Muscle layer of colon (tissue), 2 donors: ENCODE measurements around the gene BCL2A1.
"Not testable (repeated sequence)": the region's sequence is repeated elsewhere in the genome, so short reads cannot be mapped to it uniquely, and the experiment has no call there.

Source experiments
- H3K27ac ChIP-seq: one replicate; pipeline ENCODE4 v1.7.0; 2013; ENCODE audit warnings: low read depth, mild to moderate bottlenecking, low read length, moderate library complexity
- H3K27me3 ChIP-seq, 2 donors: one replicate each; pipeline ENCODE4 v1.7.0; 2013; ENCODE audit warnings: low read length in 2 of 2, mild to moderate bottlenecking in 2 of 2; ENCODE audit not compliant: insufficient read depth in 2 of 2, control insufficient read depth in 1 of 2
- H3K36me3 ChIP-seq: one replicate; pipeline ENCODE4 v1.7.0; 2013; ENCODE audit warnings: mild to moderate bottlenecking, low read length; ENCODE audit not compliant: insufficient read depth
- H3K4me1 ChIP-seq: one replicate; pipeline ENCODE4 v1.7.0; 2013; ENCODE audit warnings: mild to moderate bottlenecking, low read length; ENCODE audit not compliant: insufficient read depth
- H3K4me3 ChIP-seq, 2 donors: one replicate each; pipeline ENCODE4 v1.7.0; 2013; ENCODE audit warnings: low read length in 2 of 2, low read depth in 1 of 2, mild to moderate bottlenecking in 1 of 2, moderate library complexity in 1 of 2
- H3K9ac ChIP-seq: one replicate; pipeline ENCODE4 v1.7.0; 2013; ENCODE audit warnings: low read length
- H3K9me3 ChIP-seq: one replicate; pipeline ENCODE4 v1.7.0; 2013; ENCODE audit warnings: mild to moderate bottlenecking, low read length
- donor health status: abdominal sarcoma.
- donor health status: Adenocarcinoma of cecum.

BCL2A1 gene

GRCh38 chr15:79919090-79919748 lies 51.8 kb downstream of the BCL2A1 start:
- H3K4me1 ChIP-seq = peaks cover 3% of the 10 kb centered on the region
- no peak overlapping the region for H3K9ac ChIP-seq
- no peaks in the 10 kb centered on the region for H3K9me3 ChIP-seq
- H3K36me3 ChIP-seq = no peaks in the 10 kb centered on the region
- no peak overlapping the region for H3K4me3 ChIP-seq
- no peaks in the 10 kb centered on the region for H3K27me3 ChIP-seq
- no peak overlapping the region for H3K27ac ChIP-seq

GRCh38 chr15:79918278-79918677 lies 52.7 kb downstream of the BCL2A1 start:
- Histone ChIP-seq H3K9me3 (no peaks in the 10 kb centered on the region), H3K9ac (no peak overlapping the region), H3K4me1 (peaks cover 3% of the 10 kb centered on the region), H3K4me3 (no peak overlapping the region), H3K36me3 (no peaks in the 10 kb centered on the region), H3K27me3 (no peaks in the 10 kb centered on the region), H3K27ac (no peak overlapping the region)

- Histone ChIP-seq H3K27me3 (no peaks in the 10 kb centered on the region), H3K27ac (no peak overlapping the region), H3K9ac (no peak overlapping the region), H3K4me3 (no peak overlapping the region), H3K4me1 (no peaks in the 10 kb centered on the region), H3K9me3 (no peaks in the 10 kb centered on the region), H3K36me3 (no peaks in the 10 kb centered on the region)
Observed at GRCh38 chr15:79916502-79917132, 54.4 kb downstream of the BCL2A1 start.

GRCh38 chr15:79915776-79916501 lies 55.1 kb downstream of the BCL2A1 start:
- not testable (repeated sequence) for H3K4me1 ChIP-seq, H3K9me3 ChIP-seq, H3K4me3 ChIP-seq, H3K9ac ChIP-seq, H3K27ac ChIP-seq, H3K27me3 ChIP-seq, H3K36me3 ChIP-seq

- Histone ChIP-seq H3K27me3 (no peaks in the 10 kb centered on the region), H3K36me3 (no peaks in the 10 kb centered on the region), H3K9ac (no peak overlapping the region), H3K9me3 (no peaks in the 10 kb centered on the region), H3K27ac (no peak overlapping the region), H3K4me3 (no peak overlapping the region), H3K4me1 (no peaks in the 10 kb centered on the region)
Observed at GRCh38 chr15:79914728-79915127, 56.3 kb downstream of the BCL2A1 start.
